OCI-LY1 (cell line): ENCODE results near the gene CMIP.

Experiments used
- EZH2 ChIP-seq: fragments of 200-600 bp; sonication (generic), shearing (Covaris generic); IDR thresholded peaks from 2 replicates; pipeline ENCODE4 v1.8.0; 2017; ENCODE audit warnings: borderline replicate concordance, mixed run types, mild to moderate bottlenecking, antibody characterized with exemption, low read length, moderate library complexity, mixed read lengths
- TF ChIP-seq, protein P1 (sequence below): fragments of 200-600 bp; sonication (generic), shearing (Covaris generic); IDR thresholded peaks from 2 replicates; pipeline ENCODE4 v1.5.1; 2017; ENCODE audit warnings: mild to moderate bottlenecking, antibody characterized with exemption, low read length, moderate library complexity, mixed read lengths

DNA sequence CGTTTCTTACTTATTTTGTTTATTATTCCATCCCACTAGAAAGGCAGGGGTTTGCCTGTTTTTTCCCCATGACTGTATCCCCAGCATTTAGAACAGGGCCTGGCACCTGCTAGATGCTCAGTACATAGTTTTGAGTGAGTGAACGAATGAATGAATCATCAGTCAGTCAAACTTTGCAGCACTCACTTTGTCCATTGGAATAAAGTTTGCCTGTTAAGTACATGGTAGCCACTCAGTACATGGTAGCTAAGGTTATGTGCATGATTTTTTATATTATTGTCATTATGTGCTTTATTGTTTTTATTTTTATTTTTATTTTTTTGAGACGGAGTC lies 88.5 kb downstream of the CMIP start:
- TF ChIP-seq, protein P1, sequence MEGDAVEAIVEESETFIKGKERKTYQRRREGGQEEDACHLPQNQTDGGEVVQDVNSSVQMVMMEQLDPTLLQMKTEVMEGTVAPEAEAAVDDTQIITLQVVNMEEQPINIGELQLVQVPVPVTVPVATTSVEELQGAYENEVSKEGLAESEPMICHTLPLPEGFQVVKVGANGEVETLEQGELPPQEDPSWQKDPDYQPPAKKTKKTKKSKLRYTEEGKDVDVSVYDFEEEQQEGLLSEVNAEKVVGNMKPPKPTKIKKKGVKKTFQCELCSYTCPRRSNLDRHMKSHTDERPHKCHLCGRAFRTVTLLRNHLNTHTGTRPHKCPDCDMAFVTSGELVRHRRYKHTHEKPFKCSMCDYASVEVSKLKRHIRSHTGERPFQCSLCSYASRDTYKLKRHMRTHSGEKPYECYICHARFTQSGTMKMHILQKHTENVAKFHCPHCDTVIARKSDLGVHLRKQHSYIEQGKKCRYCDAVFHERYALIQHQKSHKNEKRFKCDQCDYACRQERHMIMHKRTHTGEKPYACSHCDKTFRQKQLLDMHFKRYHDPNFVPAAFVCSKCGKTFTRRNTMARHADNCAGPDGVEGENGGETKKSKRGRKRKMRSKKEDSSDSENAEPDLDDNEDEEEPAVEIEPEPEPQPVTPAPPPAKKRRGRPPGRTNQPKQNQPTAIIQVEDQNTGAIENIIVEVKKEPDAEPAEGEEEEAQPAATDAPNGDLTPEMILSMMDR, result no peak
- TF ChIP-seq EZH2, result no peak
